HepG2 (cell line): ENCODE data around the gene SEC14L5. TPM values are rescaled to one million over a fixed set of nuclear protein-coding genes. Genes with fewer than 3 reads are reported as not detected.

ENCODE experiments used
- ADNP ChIP-seq: sonication (generic); formaldehyde crosslinking; IDR thresholded peaks from 2 replicates; pipeline ENCODE4 v1.4.0; 2020; ENCODE audit warnings: missing genetic modification reagents
- ARID5B ChIP-seq: IDR thresholded peaks from 2 replicates; pipeline ENCODE4 v1.4.0; 2020; ENCODE audit warnings: mild to moderate bottlenecking, missing genetic modification reagents
- CEBPB ChIP-seq: IDR thresholded peaks from 2 replicates; pipeline ENCODE4 v1.6.1; 2011; ENCODE audit warnings: low read depth, low read length, improper control_type of control experiment, borderline replicate concordance
- CEBPG ChIP-seq: IDR thresholded peaks from 2 replicates; pipeline ENCODE4 v1.6.1; 2016
- E2F2 ChIP-seq: sonication (generic); formaldehyde crosslinking; IDR thresholded peaks from 2 replicates; pipeline ENCODE4 v1.4.0; 2020; ENCODE audit warnings: missing genetic modification reagents, borderline replicate concordance
- GATAD1 ChIP-seq: IDR thresholded peaks from 2 replicates; pipeline ENCODE4 v1.6.1; 2016; ENCODE audit warnings: missing genetic modification reagents, missing compliant biosample characterization
- JUN ChIP-seq: sonication (generic); formaldehyde crosslinking; IDR thresholded peaks from 2 replicates; pipeline ENCODE4 v1.4.0; 2020; ENCODE audit warnings: mild to moderate bottlenecking, missing genetic modification reagents
- TBX3 ChIP-seq: fragments of 450-650 bp; IDR thresholded peaks from 2 replicates; pipeline ENCODE4 v1.6.1; 2017; ENCODE audit warnings: antibody characterized with exemption, mild to moderate bottlenecking, inconsistent platforms, borderline replicate concordance
- ZKSCAN8 ChIP-seq: IDR thresholded peaks from 2 replicates; pipeline ENCODE4 v1.6.1; 2016; ENCODE audit warnings: borderline replicate concordance, missing genetic modification reagents, missing compliant biosample characterization
- ZNF354B ChIP-seq: sonication (generic); formaldehyde crosslinking; IDR thresholded peaks from 2 replicates; pipeline ENCODE4 v1.8.0; 2022; ENCODE audit warnings: mild to moderate bottlenecking, missing genetic modification reagents
- ZNF768 ChIP-seq: sonication (generic); formaldehyde crosslinking; IDR thresholded peaks from 2 replicates; pipeline ENCODE4 v1.4.0; 2020; ENCODE audit warnings: missing genetic modification reagents
- polyA plus RNA-seq, 8 experiments: library from polyadenylated mRNA; depleted of rRNA in 3 of 8; stranded (reverse) in 7 of 8; unstranded in 1 of 8; fragments of >200 nt; fragmentation: Illumina TruSeq in 4 of 8; extraction: Trizol in 4 of 8; gene quantifications; 2 replicates each; pipeline versions ENCODE4 v1.2.1 to v1.2.3, GENCODE V29; 2011 to 2016; ENCODE audit warnings: low read depth in 4 of 8, missing spikeins in 1 of 8, mixed read lengths in 1 of 8; ENCODE audit not compliant: insufficient read depth in 1 of 8
- total RNA-seq, 5 experiments: library from RNA; depleted of rRNA; stranded (reverse); fragments of >200 nt; fragmentation: Illumina TruSeq; extraction: Trizol; gene quantifications; 2 replicates each; pipeline ENCODE4 v1.2.3, GENCODE V29; 2016; ENCODE audit warnings: low read depth in 1 of 5
- TF ChIP-seq, protein P1 (sequence below): sonication (generic); formaldehyde crosslinking; IDR thresholded peaks from 2 replicates; pipeline ENCODE4 v1.5.0; 2020; ENCODE audit warnings: mild to moderate bottlenecking, missing genetic modification reagents
- TF ChIP-seq, protein P2 (sequence below): sonication (generic); formaldehyde crosslinking; IDR thresholded peaks from 2 replicates; pipeline ENCODE4 v1.5.0; 2020; ENCODE audit warnings: mild to moderate bottlenecking, missing genetic modification reagents, borderline replicate concordance

SEC14L5 gene
- total and polyA plus RNA-seq, 2 of the 13 experiments (the other 11 are each of a cell fraction or from before 2014, with no cell fraction given) = 0.40 to 0.42 TPM

GRCh38 chr16:5002699-5003143 lies 44.6 kb downstream of the SEC14L5 start (continued):
- TF ChIP-seq ZNF354B = no peak
- TF ChIP-seq CEBPG (CRISPR knock-in tag) = peak; percentile 49; the same call in 1 of the 2 replicates
- TF ChIP-seq, protein P1, sequence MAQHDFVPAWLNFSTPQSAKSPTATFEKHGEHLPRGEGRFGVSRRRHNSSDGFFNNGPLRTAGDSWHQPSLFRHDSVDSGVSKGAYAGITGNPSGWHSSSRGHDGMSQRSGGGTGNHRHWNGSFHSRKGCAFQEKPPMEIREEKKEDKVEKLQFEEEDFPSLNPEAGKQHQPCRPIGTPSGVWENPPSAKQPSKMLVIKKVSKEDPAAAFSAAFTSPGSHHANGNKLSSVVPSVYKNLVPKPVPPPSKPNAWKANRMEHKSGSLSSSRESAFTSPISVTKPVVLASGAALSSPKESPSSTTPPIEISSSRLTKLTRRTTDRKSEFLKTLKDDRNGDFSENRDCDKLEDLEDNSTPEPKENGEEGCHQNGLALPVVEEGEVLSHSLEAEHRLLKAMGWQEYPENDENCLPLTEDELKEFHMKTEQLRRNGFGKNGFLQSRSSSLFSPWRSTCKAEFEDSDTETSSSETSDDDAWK (CRISPR knock-in tag) = no peak
- TF ChIP-seq ZNF768 = peak; percentile 96
- TF ChIP-seq CEBPB = peak; percentile 65
- peak; percentile 54; the same call in 1 of the 2 replicates for TF ChIP-seq TBX3
- 0 out of 2 replicates have a peak, but pooled peaks have one; percentile 17 for TF ChIP-seq ZKSCAN8
- no peak for TF ChIP-seq E2F2 (CRISPR knock-in tag)
- TF ChIP-seq ADNP (CRISPR knock-in tag) = 0 out of 2 replicates have a peak, but pooled peaks have one; percentile 57
- TF ChIP-seq JUN = no peak
- peak; percentile 61 for TF ChIP-seq ARID5B (CRISPR knock-in tag)
- TF ChIP-seq GATAD1 (CRISPR knock-in tag) = no peak
- TF ChIP-seq, protein P2, sequence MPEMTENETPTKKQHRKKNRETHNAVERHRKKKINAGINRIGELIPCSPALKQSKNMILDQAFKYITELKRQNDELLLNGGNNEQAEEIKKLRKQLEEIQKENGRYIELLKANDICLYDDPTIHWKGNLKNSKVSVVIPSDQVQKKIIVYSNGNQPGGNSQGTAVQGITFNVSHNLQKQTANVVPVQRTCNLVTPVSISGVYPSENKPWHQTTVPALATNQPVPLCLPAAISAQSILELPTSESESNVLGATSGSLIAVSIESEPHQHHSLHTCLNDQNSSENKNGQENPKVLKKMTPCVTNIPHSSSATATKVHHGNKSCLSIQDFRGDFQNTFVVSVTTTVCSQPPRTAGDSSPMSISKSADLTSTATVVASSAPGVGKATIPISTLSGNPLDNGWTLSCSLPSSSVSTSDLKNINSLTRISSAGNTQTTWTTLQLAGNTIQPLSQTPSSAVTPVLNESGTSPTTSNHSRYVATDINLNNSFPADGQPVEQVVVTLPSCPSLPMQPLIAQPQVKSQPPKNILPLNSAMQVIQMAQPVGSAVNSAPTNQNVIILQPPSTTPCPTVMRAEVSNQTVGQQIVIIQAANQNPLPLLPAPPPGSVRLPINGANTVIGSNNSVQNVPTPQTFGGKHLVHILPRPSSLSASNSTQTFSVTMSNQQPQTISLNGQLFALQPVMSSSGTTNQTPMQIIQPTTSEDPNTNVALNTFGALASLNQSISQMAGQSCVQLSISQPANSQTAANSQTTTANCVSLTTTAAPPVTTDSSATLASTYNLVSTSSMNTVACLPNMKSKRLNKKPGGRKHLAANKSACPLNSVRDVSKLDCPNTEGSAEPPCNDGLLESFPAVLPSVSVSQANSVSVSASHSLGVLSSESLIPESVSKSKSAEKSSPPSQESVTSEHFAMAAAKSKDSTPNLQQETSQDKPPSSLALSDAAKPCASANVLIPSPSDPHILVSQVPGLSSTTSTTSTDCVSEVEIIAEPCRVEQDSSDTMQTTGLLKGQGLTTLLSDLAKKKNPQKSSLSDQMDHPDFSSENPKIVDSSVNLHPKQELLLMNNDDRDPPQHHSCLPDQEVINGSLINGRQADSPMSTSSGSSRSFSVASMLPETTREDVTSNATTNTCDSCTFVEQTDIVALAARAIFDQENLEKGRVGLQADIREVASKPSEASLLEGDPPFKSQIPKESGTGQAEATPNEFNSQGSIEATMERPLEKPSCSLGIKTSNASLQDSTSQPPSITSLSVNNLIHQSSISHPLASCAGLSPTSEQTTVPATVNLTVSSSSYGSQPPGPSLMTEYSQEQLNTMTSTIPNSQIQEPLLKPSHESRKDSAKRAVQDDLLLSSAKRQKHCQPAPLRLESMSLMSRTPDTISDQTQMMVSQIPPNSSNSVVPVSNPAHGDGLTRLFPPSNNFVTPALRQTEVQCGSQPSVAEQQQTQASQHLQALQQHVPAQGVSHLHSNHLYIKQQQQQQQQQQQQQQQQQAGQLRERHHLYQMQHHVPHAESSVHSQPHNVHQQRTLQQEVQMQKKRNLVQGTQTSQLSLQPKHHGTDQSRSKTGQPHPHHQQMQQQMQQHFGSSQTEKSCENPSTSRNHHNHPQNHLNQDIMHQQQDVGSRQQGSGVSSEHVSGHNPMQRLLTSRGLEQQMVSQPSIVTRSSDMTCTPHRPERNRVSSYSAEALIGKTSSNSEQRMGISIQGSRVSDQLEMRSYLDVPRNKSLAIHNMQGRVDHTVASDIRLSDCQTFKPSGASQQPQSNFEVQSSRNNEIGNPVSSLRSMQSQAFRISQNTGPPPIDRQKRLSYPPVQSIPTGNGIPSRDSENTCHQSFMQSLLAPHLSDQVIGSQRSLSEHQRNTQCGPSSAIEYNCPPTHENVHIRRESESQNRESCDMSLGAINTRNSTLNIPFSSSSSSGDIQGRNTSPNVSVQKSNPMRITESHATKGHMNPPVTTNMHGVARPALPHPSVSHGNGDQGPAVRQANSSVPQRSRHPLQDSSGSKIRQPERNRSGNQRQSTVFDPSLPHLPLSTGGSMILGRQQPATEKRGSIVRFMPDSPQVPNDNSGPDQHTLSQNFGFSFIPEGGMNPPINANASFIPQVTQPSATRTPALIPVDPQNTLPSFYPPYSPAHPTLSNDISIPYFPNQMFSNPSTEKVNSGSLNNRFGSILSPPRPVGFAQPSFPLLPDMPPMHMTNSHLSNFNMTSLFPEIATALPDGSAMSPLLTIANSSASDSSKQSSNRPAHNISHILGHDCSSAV (CRISPR knock-in tag) = no peak
